NT2/D1 (cell line): ENCODE results near the gene PPP1R12B.
"Not testable (repeated sequence)": the region's sequence is repeated elsewhere in the genome, so short reads cannot be mapped to it uniquely, and the experiment has no call there.

ENCODE experiments used
- SUZ12 ChIP-seq: IDR thresholded peaks from 2 replicates; pipeline ENCODE4 v1.6.1; 2011; ENCODE audit not compliant: insufficient read length, insufficient read depth; ENCODE audit errors: extremely low read depth
- YY1 ChIP-seq: IDR thresholded peaks from 2 replicates; pipeline ENCODE4 v1.6.1; 2011; ENCODE audit not compliant: insufficient read length, insufficient read depth
- ZNF274 ChIP-seq: IDR thresholded peaks from 2 replicates; pipeline ENCODE4 v1.6.1; 2011; ENCODE audit warnings: mild to moderate bottlenecking, low read depth, low read length

DNA sequence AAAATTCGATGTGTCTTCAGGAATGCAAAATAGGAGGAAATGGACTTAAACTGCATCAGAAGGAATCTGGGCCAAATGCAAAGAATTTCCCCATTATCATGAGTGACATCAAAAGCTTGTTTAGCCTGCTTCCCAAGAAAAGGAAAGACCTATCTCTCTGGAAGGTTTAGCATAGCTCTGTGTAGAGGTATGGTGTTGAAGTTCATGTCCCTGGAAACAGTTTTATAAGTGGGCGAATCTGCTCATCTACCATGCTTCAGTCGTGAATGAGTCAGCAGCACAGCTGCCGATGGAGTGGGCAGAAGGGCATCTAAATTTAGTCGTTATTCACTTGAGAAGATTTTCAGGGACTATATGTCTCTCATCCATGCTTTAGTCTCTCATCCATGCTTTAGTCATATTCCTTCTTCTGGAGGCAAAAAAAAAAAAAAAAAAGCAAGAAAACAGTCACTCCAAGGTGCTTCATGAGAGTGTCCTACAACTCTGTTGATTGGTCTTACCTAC is 62.4 kb downstream of the PPP1R12B start:
- TF ChIP-seq ZNF274, SUZ12, YY1: not testable (repeated sequence)
